GM12878 (cell line): ENCODE measurements around the gene TMTC1.

Experiments
- ASH2L ChIP-seq: fragments of 300-600, 200-600 bp; sonication (generic); IDR thresholded peaks from 2 replicates; pipeline ENCODE4 v1.6.1; 2017; ENCODE audit warnings: low read depth, mild to moderate bottlenecking, borderline replicate concordance
- EP300 ChIP-seq, 2 experiments: fragments of 150-350 bp in 1 of 2; IDR thresholded peaks; 2 replicates each; pipeline ENCODE4 v1.6.1; 2011 to 2012; ENCODE audit warnings: low read depth in 2 of 2, low read length in 2 of 2, borderline replicate concordance in 1 of 2, improper control_type of control experiment in 1 of 2, inconsistent platforms in 1 of 2; ENCODE audit not compliant: control insufficient read depth in 1 of 2
- MEF2B ChIP-seq: fragments of 450-650 bp; IDR thresholded peaks from 2 replicates; pipeline ENCODE4 v1.6.1; 2018; ENCODE audit warnings: mild to moderate bottlenecking, moderate library complexity; ENCODE audit not compliant: partially characterized antibody, poor library complexity, severe bottlenecking
- PML ChIP-seq: IDR thresholded peaks from 2 replicates; pipeline ENCODE4 v1.6.1; 2012; ENCODE audit warnings: low read length, inconsistent platforms
- POLR2AphosphoS5 ChIP-seq: IDR thresholded peaks from 2 replicates; pipeline ENCODE4 v1.6.1; 2011; ENCODE audit warnings: mild to moderate bottlenecking, low read length, inconsistent platforms
- RCOR1 ChIP-seq: conservative IDR thresholded peaks from 2 replicates; pipeline ENCODE4 v1.6.1; 2012; ENCODE audit warnings: low read depth, low read length, improper control_type of control experiment
- SPI1 ChIP-seq: IDR thresholded peaks from 2 replicates; pipeline ENCODE4 v1.6.1; 2011; ENCODE audit warnings: low read depth, mild to moderate bottlenecking, low read length, moderate library complexity, borderline replicate concordance; ENCODE audit not compliant: insufficient read depth
- SRF ChIP-seq, 2 experiments: IDR thresholded peaks; 2 replicates each; pipeline ENCODE4 v1.6.1; 2011; ENCODE audit warnings: low read depth in 2 of 2, low read length in 2 of 2, mild to moderate bottlenecking in 1 of 2, moderate library complexity in 1 of 2
- STAT3 ChIP-seq: IDR thresholded peaks from 2 replicates; pipeline ENCODE4 v1.6.1; 2011; ENCODE audit warnings: low read depth, low read length, improper control_type of control experiment
- TF ChIP-seq, protein P1 (sequence below), 3 experiments: IDR thresholded peaks in 2 of 3; conservative IDR thresholded peaks in 1 of 3; 2 replicates each; pipeline ENCODE4 v1.5.1; 2011; ENCODE audit warnings: low read depth in 3 of 3, low read length in 3 of 3, mild to moderate bottlenecking in 3 of 3, control low read depth in 2 of 3, moderate library complexity in 2 of 3, inconsistent platforms in 1 of 3, mixed read lengths in 1 of 3; ENCODE audit not compliant: control insufficient read depth in 2 of 3, insufficient read depth in 1 of 3; ENCODE audit errors: extremely low read depth in 1 of 3
- TF ChIP-seq, protein P2 (sequence below): IDR thresholded peaks from 2 replicates; pipeline ENCODE4 v1.6.1; 2011; ENCODE audit warnings: low read depth, low read length, improper control_type of control experiment, borderline replicate concordance

DNA sequence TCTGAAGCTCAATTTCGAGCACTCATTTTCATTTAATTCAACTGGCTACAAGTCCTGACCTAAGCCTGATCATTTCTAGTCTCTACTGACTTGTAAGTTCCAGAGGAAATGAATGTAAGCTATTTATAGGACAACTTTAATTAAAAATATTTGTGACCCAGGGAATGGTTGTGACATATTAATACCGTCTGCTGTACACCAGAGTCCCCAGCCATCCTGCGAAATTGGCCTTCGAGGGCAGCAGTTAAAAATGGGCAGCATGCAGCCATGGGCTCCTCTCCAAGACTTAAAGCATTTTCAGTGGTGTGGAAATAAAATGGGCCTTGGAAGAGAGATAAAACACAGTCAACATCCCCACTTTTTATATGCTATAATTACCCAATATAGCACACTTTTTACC is 255.6 kb downstream of the TMTC1 start:
- TF ChIP-seq, protein P1, sequence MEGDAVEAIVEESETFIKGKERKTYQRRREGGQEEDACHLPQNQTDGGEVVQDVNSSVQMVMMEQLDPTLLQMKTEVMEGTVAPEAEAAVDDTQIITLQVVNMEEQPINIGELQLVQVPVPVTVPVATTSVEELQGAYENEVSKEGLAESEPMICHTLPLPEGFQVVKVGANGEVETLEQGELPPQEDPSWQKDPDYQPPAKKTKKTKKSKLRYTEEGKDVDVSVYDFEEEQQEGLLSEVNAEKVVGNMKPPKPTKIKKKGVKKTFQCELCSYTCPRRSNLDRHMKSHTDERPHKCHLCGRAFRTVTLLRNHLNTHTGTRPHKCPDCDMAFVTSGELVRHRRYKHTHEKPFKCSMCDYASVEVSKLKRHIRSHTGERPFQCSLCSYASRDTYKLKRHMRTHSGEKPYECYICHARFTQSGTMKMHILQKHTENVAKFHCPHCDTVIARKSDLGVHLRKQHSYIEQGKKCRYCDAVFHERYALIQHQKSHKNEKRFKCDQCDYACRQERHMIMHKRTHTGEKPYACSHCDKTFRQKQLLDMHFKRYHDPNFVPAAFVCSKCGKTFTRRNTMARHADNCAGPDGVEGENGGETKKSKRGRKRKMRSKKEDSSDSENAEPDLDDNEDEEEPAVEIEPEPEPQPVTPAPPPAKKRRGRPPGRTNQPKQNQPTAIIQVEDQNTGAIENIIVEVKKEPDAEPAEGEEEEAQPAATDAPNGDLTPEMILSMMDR (IDR thresholded peaks at IDR 0.05 in 2 of 3, conservative IDR thresholded peaks at IDR 0.05 in 1 of 3; ENCODE audit: control insufficient read depth in 2 of 3, extremely low read depth in 1 of 3, insufficient read depth in 1 of 3, low read depth in 3 of 3, low read length in 3 of 3), result no peak
- TF ChIP-seq SRF (IDR thresholded peaks at IDR 0.05; ENCODE audit: low read depth in 2 of 2, low read length in 2 of 2) (no peak), SPI1 (no peak), STAT3 (no peak), MEF2B (no peak), ASH2L (no peak), RCOR1 (no peak), EP300 (IDR thresholded peaks at IDR 0.05; ENCODE audit: borderline replicate concordance in 1 of 2, control insufficient read depth in 1 of 2, low read depth in 2 of 2, low read length in 2 of 2) (no peak), POLR2AphosphoS5 (no peak), PML (no peak)
- TF ChIP-seq, protein P2, sequence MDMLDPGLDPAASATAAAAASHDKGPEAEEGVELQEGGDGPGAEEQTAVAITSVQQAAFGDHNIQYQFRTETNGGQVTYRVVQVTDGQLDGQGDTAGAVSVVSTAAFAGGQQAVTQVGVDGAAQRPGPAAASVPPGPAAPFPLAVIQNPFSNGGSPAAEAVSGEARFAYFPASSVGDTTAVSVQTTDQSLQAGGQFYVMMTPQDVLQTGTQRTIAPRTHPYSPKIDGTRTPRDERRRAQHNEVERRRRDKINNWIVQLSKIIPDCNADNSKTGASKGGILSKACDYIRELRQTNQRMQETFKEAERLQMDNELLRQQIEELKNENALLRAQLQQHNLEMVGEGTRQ, result no peak
